ENCODE data around the gene DSCAML1. TPM values are rescaled to one million over a fixed set of nuclear protein-coding genes. Genes with fewer than 3 reads are reported as not detected.

Gene DSCAML1
- total and polyA plus RNA-seq, 7 donors, result 0.04 to 0.52 (median 0.06) TPM

GRCh38 chr11:117501237-117501898 is 295.6 kb downstream of the DSCAML1 start:
- H3K4me3 ChIP-seq, result no peak overlapping the region
- H3K9me3 ChIP-seq, result no peaks in the 10 kb centered on the region
- DNase-seq, result no peak
- 80 to 85% (median 85%) methylated on average over 14 of the region's 14 CpGs for WGBS, 3 donors
- ATAC-seq, result no peak
- H3K27ac ChIP-seq, result no peak overlapping the region
- no peaks in the 10 kb centered on the region for H3K4me1 ChIP-seq
- TF ChIP-seq CTCF (IDR thresholded peaks at IDR 0.05), result no peak
- intact Hi-C loops (cut with DNase I), result no loop called here
- H3K36me3 ChIP-seq (ENCODE audit: insufficient read depth in 1 of 2, low read depth in 1 of 2), result no peaks in the 10 kb centered on the region
- H3K27me3 ChIP-seq (ENCODE audit: insufficient read depth in 3 of 3, low read length in 2 of 3), result peaks cover 0 to 20% (median 3%) of the 10 kb centered on the region in 3 donors

- intact Hi-C loops (cut with DNase I), result no loop called here
Observed at GRCh38 chr11:117498791-117499190, 298.2 kb downstream of the DSCAML1 start.

GRCh38 chr11:117497206-117497951 is 299.6 kb downstream of the DSCAML1 start:
- DNase-seq (no peak), ATAC-seq (no peak)
- TF ChIP-seq CTCF (IDR thresholded peaks at IDR 0.05), result no peak
- no peaks in the 10 kb centered on the region for H3K9me3 ChIP-seq
- no peak overlapping the region for H3K4me3 ChIP-seq
- intact Hi-C loops (cut with DNase I), result no loop called here
- H3K27me3 ChIP-seq (ENCODE audit: insufficient read depth in 3 of 3, low read length in 2 of 3), result peaks cover 0 to 22% (median 3%) of the 10 kb centered on the region in 3 donors
- H3K4me1 ChIP-seq, result no peaks in the 10 kb centered on the region
- 86 to 90% (median 90%) methylated on average over 11 of the region's 11 CpGs for WGBS, 3 donors
- no peaks in the 10 kb centered on the region for H3K36me3 ChIP-seq (ENCODE audit: insufficient read depth in 1 of 2, low read depth in 1 of 2)
- no peak overlapping the region for H3K27ac ChIP-seq

More at GRCh38 chr11:117498791-117499190, 298.2 kb downstream of the DSCAML1 start:
- WGBS, 3 donors, result 78 to 84% (median 81%) methylated on average over 6 of the region's 6 CpGs
- Histone ChIP-seq H3K27ac (no peak overlapping the region), H3K4me1 (no peaks in the 10 kb centered on the region), H3K4me3 (no peak overlapping the region), H3K27me3 (ENCODE audit: insufficient read depth in 3 of 3, low read length in 2 of 3) (peaks cover 0 to 19% (median 3%) of the 10 kb centered on the region in 3 donors), H3K9me3 (no peaks in the 10 kb centered on the region), H3K36me3 (ENCODE audit: insufficient read depth in 1 of 2, low read depth in 1 of 2) (no peaks in the 10 kb centered on the region)
- no peak for TF ChIP-seq CTCF (IDR thresholded peaks at IDR 0.05)
- no peak for DNase-seq
- ATAC-seq, result no peak

- Histone ChIP-seq H3K36me3 (ENCODE audit: insufficient read depth in 1 of 2, low read depth in 1 of 2) (no peaks in the 10 kb centered on the region), H3K9me3 (no peaks in the 10 kb centered on the region), H3K4me1 (no peaks in the 10 kb centered on the region), H3K4me3 (no peak overlapping the region), H3K27ac (no peak overlapping the region), H3K27me3 (ENCODE audit: insufficient read depth in 3 of 3, low read length in 2 of 3) (peaks cover 0 to 23% (median 6%) of the 10 kb centered on the region in 3 donors)
- ATAC-seq, result no peak
- no peak for DNase-seq
- no peak for TF ChIP-seq CTCF (IDR thresholded peaks at IDR 0.05)
- WGBS, 3 donors, result 67 to 77% (median 75%) methylated on average over 6 of the region's 6 CpGs
- intact Hi-C loops (cut with DNase I), result no loop called here
Observed at GRCh38 chr11:117495357-117495756, 301.7 kb downstream of the DSCAML1 start.

Measured in psoas muscle (tissue), 8 donors.